Neural cell (in vitro differentiated cells): Measurements from ENCODE around the gene SMAD2. TPM values are rescaled to one million over a fixed set of nuclear protein-coding genes. Genes with fewer than 3 reads are reported as not detected.
A peak's percentile ranks its signal among the peaks of the same experiment; 100 is the strongest.

Experiments used
- H2AFZ ChIP-seq: fragments of 200-600, 300-800 bp; sonication (generic), shearing (Covaris generic); 2 replicates; pipeline ENCODE4 v1.6.0; 2014; ENCODE audit warnings: low read depth, mild to moderate bottlenecking, antibody characterized with exemption, low read length, moderate library complexity
- H3F3A ChIP-seq: fragments of 200-600 bp; shearing (Covaris generic); 2 replicates; pipeline ENCODE4 v1.6.1; 2016; ENCODE audit warnings: mild to moderate bottlenecking, moderate library complexity, mixed read lengths, antibody characterized with exemption, low read length; ENCODE audit not compliant: insufficient read depth, poor library complexity, severe bottlenecking
- H3K27ac ChIP-seq: fragments of 200-600, 300-800 bp; sonication (generic), shearing (Covaris generic); 2 replicates; pipeline ENCODE4 v1.5.1; 2014; ENCODE audit warnings: mild to moderate bottlenecking, low read length, moderate library complexity
- H3K27me3 ChIP-seq: fragments of 300-800, 200-600 bp; sonication (generic), shearing (Covaris generic); 2 replicates; pipeline ENCODE4 v1.6.0; 2014; ENCODE audit warnings: mild to moderate bottlenecking, low read depth, low read length, moderate library complexity; ENCODE audit not compliant: insufficient read depth
- H3K36me3 ChIP-seq: fragments of 300-800, 200-600 bp; sonication (generic), shearing (Covaris generic); 2 replicates; pipeline ENCODE4 v1.5.1; 2014; ENCODE audit warnings: mild to moderate bottlenecking, antibody characterized with exemption, low read length, moderate library complexity; ENCODE audit not compliant: insufficient read depth
- H3K4me2 ChIP-seq: fragments of 300-800, 200-600 bp; sonication (generic), shearing (Covaris generic); 2 replicates; pipeline ENCODE4 v1.6.0; 2014; ENCODE audit warnings: mild to moderate bottlenecking, low read length
- H3K4me3 ChIP-seq: fragments of 300-800, 200-600 bp; sonication (generic), shearing (Covaris generic); 2 replicates; pipeline ENCODE4 v1.5.1; 2014; ENCODE audit warnings: mild to moderate bottlenecking, low read length, moderate library complexity
- H3K79me2 ChIP-seq: fragments of 200-600 bp; shearing (Covaris generic); replicated peaks from 2 replicates; pipeline ENCODE4 v1.6.0; 2014; ENCODE audit warnings: mild to moderate bottlenecking, low read length, moderate library complexity; ENCODE audit not compliant: insufficient read depth
- H3K9ac ChIP-seq: fragments of 300-800, 200-600 bp; sonication (generic), shearing (Covaris generic); 2 replicates; pipeline ENCODE4 v1.6.1; 2016; ENCODE audit warnings: mild to moderate bottlenecking, low read length, mixed read lengths
- H3K9me2 ChIP-seq: fragments of 200-600 bp; shearing (Covaris generic); 2 replicates; pipeline ENCODE4 v1.6.1; 2016; ENCODE audit warnings: mild to moderate bottlenecking, low read length, mixed read lengths; ENCODE audit not compliant: insufficient read depth
- H3K9me3 ChIP-seq: fragments of 200-600, 300-800 bp; sonication (generic), shearing (Covaris generic); 2 replicates; pipeline ENCODE4 v1.6.1; 2016; ENCODE audit warnings: mild to moderate bottlenecking, mixed run types, low read length, moderate library complexity, mixed read lengths
- H4K20me1 ChIP-seq: fragments of 200-600 bp; shearing (Covaris generic); 2 replicates; pipeline ENCODE4 v1.6.1; 2016; ENCODE audit warnings: mild to moderate bottlenecking, mixed run types; ENCODE audit not compliant: insufficient read depth
- CTCF ChIP-seq: fragments of 450-650 bp; IDR thresholded peaks from 2 replicates; pipeline ENCODE4 v1.5.1; 2014; ENCODE audit warnings: antibody characterized with exemption, mild to moderate bottlenecking, moderate library complexity; ENCODE audit not compliant: poor library complexity, severe bottlenecking
- EP300 ChIP-seq: fragments of 450-650 bp; conservative IDR thresholded peaks from 2 replicates; pipeline ENCODE4 v1.6.1; 2014; ENCODE audit warnings: antibody characterized with exemption, mild to moderate bottlenecking, moderate library complexity; ENCODE audit not compliant: poor library complexity, severe bottlenecking
- EZH2 ChIP-seq: fragments of 200-600, 300-800 bp; shearing (Covaris generic), sonication (generic); IDR thresholded peaks from 2 replicates; pipeline ENCODE4 v1.6.1; 2014; ENCODE audit warnings: antibody characterized with exemption, low read length, borderline replicate concordance, mild to moderate bottlenecking; ENCODE audit not compliant: insufficient read depth, poor library complexity, severe bottlenecking
- MXI1 ChIP-seq: fragments of 450-650 bp; conservative IDR thresholded peaks from 2 replicates; pipeline ENCODE4 v1.6.1; 2014; ENCODE audit warnings: antibody characterized with exemption, mild to moderate bottlenecking; ENCODE audit not compliant: poor library complexity, severe bottlenecking
- POLR2AphosphoS5 ChIP-seq: IDR thresholded peaks from 2 replicates; pipeline ENCODE4 v1.6.1; 2012
- RAD21 ChIP-seq: fragments of 450-650 bp; conservative IDR thresholded peaks from 2 replicates; pipeline ENCODE4 v1.6.1; 2014; ENCODE audit warnings: antibody characterized with exemption, mild to moderate bottlenecking, moderate library complexity
- REST ChIP-seq: IDR thresholded peaks from 2 replicates; pipeline ENCODE4 v1.6.1; 2012; ENCODE audit warnings: borderline replicate concordance
- SMC3 ChIP-seq: fragments of 450-650 bp; conservative IDR thresholded peaks from 2 replicates; pipeline ENCODE4 v1.6.1; 2014; ENCODE audit warnings: antibody characterized with exemption, mild to moderate bottlenecking, moderate library complexity; ENCODE audit not compliant: poor library complexity
- TAF1 ChIP-seq: IDR thresholded peaks from 2 replicates; pipeline ENCODE4 v1.6.1; 2012; ENCODE audit warnings: low read depth
- polyA plus RNA-seq: library from polyadenylated mRNA; depleted of rRNA; stranded (reverse); fragments of >200 nt; gene quantifications from 2 replicates; pipeline ENCODE4 v1.2.3, GENCODE V29; 2014

Gene SMAD2
- polyA plus RNA-seq, 1 donor from 2014 or later, result 64.7 TPM

GRCh38 chr18:47932603-47933002 lies 2.1 kb upstream of the SMAD2 start:
- Histone ChIP-seq H3F3A (no peaks in the 10 kb centered on the region), H3K9me2 (no peaks in the 10 kb centered on the region), H3K36me3 (no peaks in the 10 kb centered on the region), H3K27me3 (no peaks in the 10 kb centered on the region), H3K4me2 (no peak overlapping the region), H2AFZ (no peak overlapping the region), H3K4me3 (no peak overlapping the region), H3K9ac (no peak overlapping the region), H4K20me1 (no peaks in the 10 kb centered on the region), H3K27ac (no peak overlapping the region), H3K79me2 (peaks cover 27% of the 10 kb centered on the region), H3K9me3 (no peaks in the 10 kb centered on the region)
- TF ChIP-seq SMC3, result no peak
- no peak for TF ChIP-seq MXI1
- TF ChIP-seq REST, result no peak
- no peak for TF ChIP-seq EP300
- TF ChIP-seq POLR2AphosphoS5, result no peak
- no peak for TF ChIP-seq RAD21
- TF ChIP-seq EZH2, result no peak
- no peak for TF ChIP-seq TAF1
- no peak for TF ChIP-seq CTCF

- peaks cover 30% of the 10 kb centered on the region for H3K79me2 ChIP-seq
- H3K9ac ChIP-seq, result no peak overlapping the region
- H3K9me2 ChIP-seq, result no peaks in the 10 kb centered on the region
- H3K27me3 ChIP-seq, result no peaks in the 10 kb centered on the region
- H3K27ac ChIP-seq, result no peak overlapping the region
- no peaks in the 10 kb centered on the region for H4K20me1 ChIP-seq
- no peaks in the 10 kb centered on the region for H3K36me3 ChIP-seq
- H3K9me3 ChIP-seq, result no peaks in the 10 kb centered on the region
- no peak overlapping the region for H3K4me2 ChIP-seq
- H2AFZ ChIP-seq, result no peak overlapping the region
- peaks cover 1% of the 10 kb centered on the region for H3F3A ChIP-seq
- TF ChIP-seq TAF1 (no peak), EP300 (no peak), MXI1 (no peak), RAD21 (no peak), POLR2AphosphoS5 (no peak), EZH2 (no peak), REST (no peak), CTCF (no peak), SMC3 (no peak)
- H3K4me3 ChIP-seq, result peak overlapping the region; percentile 88
Measured at GRCh38 chr18:47932190-47932589, 1.7 kb upstream of the SMAD2 start.
